ENCODE measurements around the gene NLRP1.

Gene NLRP1

DNA sequence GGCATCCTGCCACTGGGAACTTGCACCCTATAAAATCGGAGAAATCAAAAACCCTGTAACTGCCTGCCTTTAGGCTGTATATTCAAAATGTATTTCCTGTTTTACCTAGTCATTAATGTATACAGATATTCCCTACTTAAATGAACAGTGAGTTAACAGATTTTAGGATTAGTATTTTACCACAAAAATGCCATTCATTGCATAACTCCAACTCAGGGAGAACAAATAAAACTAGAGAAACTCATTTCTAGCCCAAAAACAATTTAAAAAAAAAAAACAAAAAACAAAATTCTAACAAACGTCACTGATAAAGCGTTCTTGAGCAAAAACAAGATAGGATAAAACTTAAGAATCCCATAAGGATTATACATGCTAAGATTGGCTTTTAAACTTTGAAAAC lies 111.8 kb downstream of the NLRP1 start:
- TF ChIP-seq, protein P1, sequence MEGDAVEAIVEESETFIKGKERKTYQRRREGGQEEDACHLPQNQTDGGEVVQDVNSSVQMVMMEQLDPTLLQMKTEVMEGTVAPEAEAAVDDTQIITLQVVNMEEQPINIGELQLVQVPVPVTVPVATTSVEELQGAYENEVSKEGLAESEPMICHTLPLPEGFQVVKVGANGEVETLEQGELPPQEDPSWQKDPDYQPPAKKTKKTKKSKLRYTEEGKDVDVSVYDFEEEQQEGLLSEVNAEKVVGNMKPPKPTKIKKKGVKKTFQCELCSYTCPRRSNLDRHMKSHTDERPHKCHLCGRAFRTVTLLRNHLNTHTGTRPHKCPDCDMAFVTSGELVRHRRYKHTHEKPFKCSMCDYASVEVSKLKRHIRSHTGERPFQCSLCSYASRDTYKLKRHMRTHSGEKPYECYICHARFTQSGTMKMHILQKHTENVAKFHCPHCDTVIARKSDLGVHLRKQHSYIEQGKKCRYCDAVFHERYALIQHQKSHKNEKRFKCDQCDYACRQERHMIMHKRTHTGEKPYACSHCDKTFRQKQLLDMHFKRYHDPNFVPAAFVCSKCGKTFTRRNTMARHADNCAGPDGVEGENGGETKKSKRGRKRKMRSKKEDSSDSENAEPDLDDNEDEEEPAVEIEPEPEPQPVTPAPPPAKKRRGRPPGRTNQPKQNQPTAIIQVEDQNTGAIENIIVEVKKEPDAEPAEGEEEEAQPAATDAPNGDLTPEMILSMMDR (IDR thresholded peaks at IDR 0.05; ENCODE audit: low read depth, low read length, missing control alignments): no peak
- no peak for DNase-seq (ENCODE audit: low read depth)
- in situ Hi-C loops (cut with HindIII; ENCODE audit: low sequenced_read_pairs): loop anchor here (5.0 kb wide), 1 partner anchor 35 kb away; the partner anchor contains the start of gene C1QBP
- H3K4me3 ChIP-seq (ENCODE audit: low read depth, low read length): no peak overlapping the region

DNA sequence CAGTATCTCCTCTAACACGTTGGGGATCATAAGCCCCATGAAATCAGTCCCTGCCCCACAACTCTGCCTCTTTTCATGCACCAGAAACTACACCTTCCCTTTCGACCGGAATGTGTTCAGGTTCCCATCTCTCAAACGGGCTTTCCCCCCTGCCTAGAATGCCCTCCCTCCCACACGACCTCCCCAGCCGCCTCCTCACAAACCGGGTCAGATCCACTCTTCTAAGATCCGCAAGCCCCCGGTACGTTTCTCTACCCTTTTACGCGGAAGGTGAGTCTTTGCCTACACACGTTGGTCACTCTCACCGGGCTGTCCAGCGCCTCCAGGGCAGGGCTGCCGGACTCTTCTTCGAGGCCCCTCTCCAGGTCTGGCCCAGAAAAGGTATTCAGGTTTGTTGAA lies 116.2 kb downstream of the NLRP1 start:
- in situ Hi-C loops (cut with HindIII; ENCODE audit: low sequenced_read_pairs): no loop called here
- no peak for DNase-seq (ENCODE audit: low read depth)
- H3K4me3 ChIP-seq (ENCODE audit: low read depth, low read length): peak overlapping the region; percentile 90
- TF ChIP-seq, protein P1 (IDR thresholded peaks at IDR 0.05; ENCODE audit: low read depth, low read length, missing control alignments): no peak

DNA sequence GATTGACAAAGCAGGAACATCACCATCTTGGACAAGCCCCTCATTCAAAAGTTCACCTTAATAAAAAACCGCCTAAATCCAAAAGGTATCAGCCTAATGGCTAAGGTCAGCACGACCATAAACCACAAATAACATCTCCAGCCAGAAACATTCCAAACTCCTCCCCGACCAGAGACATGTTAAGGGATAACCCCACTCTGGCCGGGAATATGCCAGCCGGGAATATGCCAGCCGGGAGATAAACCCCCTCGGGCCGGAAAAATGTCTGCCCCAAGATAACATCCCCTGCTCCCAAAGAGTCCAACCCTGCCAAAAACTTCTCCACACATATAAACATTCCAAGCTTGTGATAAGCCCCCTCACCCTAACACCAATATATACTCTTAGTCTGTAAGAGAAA lies 116.9 kb downstream of the NLRP1 start:
- in situ Hi-C loops (cut with HindIII; ENCODE audit: low sequenced_read_pairs): no loop called here
- DNase-seq (ENCODE audit: low read depth): no peak
- TF ChIP-seq, protein P1 (IDR thresholded peaks at IDR 0.05; ENCODE audit: low read depth, low read length, missing control alignments): no peak
- peak overlapping the region; percentile 90 for H3K4me3 ChIP-seq (ENCODE audit: low read depth, low read length)

DNA sequence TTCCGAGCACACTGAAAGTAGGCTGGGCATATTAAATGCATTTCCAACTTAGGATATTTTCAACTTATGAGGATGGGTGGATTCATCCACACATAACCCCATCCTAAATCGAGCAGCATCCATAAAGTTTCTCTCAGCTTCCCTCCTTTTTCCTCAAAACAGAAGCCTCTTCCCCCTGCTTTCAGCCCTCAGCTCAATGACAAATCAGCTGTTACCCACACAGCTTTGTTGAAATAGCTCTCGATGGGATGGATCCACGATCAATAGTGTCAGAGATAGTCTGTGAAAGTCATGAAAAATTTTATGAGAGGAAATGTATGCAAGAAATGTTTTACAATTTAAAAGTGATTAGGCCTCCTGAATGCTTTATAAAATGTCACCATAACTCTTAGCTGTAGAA lies 118.0 kb downstream of the NLRP1 start:
- in situ Hi-C loops (cut with HindIII; ENCODE audit: low sequenced_read_pairs): no loop called here
- TF ChIP-seq, protein P1 (IDR thresholded peaks at IDR 0.05; ENCODE audit: low read depth, low read length, missing control alignments): no peak
- DNase-seq (ENCODE audit: low read depth): no peak
- no peak overlapping the region for H3K4me3 ChIP-seq (ENCODE audit: low read depth, low read length)

DNA sequence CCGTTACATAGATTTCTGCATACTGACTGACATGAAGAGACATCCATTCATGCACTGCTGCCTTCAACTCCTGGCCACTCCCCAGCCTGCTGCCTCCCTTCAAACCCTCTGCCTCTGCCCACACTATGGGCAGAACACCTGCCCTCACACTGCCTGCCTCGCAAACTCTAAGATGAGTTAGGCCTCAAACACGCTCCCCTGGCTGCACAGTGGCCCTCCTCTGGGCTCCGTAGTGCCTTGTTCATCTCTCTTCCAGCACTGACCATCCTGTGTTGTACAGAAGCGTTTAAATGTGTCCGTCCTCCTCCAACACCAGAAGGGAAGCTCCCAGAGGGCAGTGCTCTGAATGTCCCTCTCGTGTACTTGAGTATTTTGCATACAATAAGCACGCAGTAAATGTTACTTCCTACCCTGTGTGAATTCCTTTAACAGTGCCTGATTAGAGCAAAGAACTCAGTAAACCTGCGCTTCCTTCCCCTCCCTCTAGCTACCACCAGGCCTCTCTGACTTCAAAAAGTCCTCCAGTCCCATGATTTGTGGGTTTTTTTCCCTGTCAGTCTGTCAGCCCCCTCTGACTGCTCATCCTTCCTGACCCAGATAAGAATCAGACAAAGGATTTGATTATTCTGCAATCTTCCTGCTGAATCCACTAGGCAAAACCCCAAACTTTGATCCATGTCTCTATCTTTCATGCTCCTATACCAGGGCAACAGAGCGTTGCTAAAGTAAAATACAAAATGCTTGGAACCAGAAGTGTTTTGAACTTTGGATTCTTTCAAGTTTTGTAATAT lies 119.4 kb downstream of the NLRP1 start:
- in situ Hi-C loops (cut with HindIII; ENCODE audit: low sequenced_read_pairs): no loop called here
- TF ChIP-seq, protein P1 (IDR thresholded peaks at IDR 0.05; ENCODE audit: low read depth, low read length, missing control alignments): no peak
- DNase-seq (ENCODE audit: low read depth): no peak
- no peak overlapping the region for H3K4me3 ChIP-seq (ENCODE audit: low read depth, low read length)
